Tibial nerve (tissue), 4 donors: ENCODE data around the gene ADSS1. TPM values are rescaled to one million over a fixed set of nuclear protein-coding genes. Genes with fewer than 3 reads are reported as not detected.
A peak's percentile ranks its signal among the peaks of the same experiment; 100 is the strongest.

Source experiments
- DNase-seq, 2 donors: peaks; one replicate each; pipeline ENCODE4 v3.0.0-alpha.2; 2019; ENCODE audit warnings: low spot score in 2 of 2
- H3K27ac ChIP-seq, 4 donors: fragments of 200-600 bp; sonication (generic) in 3 of 4; one replicate each; pipeline ENCODE4 v1.5.1; 2017 to 2019; ENCODE audit warnings: mild to moderate bottlenecking in 1 of 4
- H3K27me3 ChIP-seq, 2 donors: fragments of 200-600 bp; sonication (generic) in 1 of 2; one replicate each; pipeline versions ENCODE4 v1.5.1 to v1.6.0; 2017 to 2019
- H3K36me3 ChIP-seq, 3 donors: fragments of 200-600 bp; sonication (generic); one replicate each; pipeline ENCODE4 v1.5.1; 2018 to 2019
- H3K4me1 ChIP-seq, 4 donors: fragments of 200-600 bp; sonication (generic) in 3 of 4; one replicate each; pipeline ENCODE4 v1.5.1; 2017 to 2019
- H3K4me3 ChIP-seq, 4 donors: fragments of 200-600 bp; sonication (generic) in 3 of 4; one replicate each; pipeline ENCODE4 v1.5.1; 2017 to 2019; ENCODE audit warnings: mild to moderate bottlenecking in 1 of 4, moderate library complexity in 1 of 4
- H3K9me3 ChIP-seq, 4 donors: fragments of 200-600 bp; sonication (generic) in 3 of 4; one replicate each; pipeline ENCODE4 v1.5.1; 2017 to 2019
- CTCF ChIP-seq, 5 experiments: fragments of 200-600 bp in 3 of 5; fragments of 450-650 bp in 2 of 5; sonication (generic) in 3 of 5; IDR thresholded peaks; one replicate each; pipeline ENCODE4 v1.5.1; 2016 to 2019; ENCODE audit warnings: antibody characterized with exemption in 5 of 5, mild to moderate bottlenecking in 3 of 5, moderate library complexity in 2 of 5
- EP300 ChIP-seq, 2 donors: sonication (generic); formaldehyde crosslinking; IDR thresholded peaks; one replicate each; pipeline ENCODE4 v1.6.1; 2017; ENCODE audit warnings: antibody characterized with exemption in 2 of 2, mild to moderate bottlenecking in 1 of 2
- POLR2A ChIP-seq, 2 donors: fragments of 450-650 bp; IDR thresholded peaks; one replicate each; pipeline ENCODE4 v1.6.1; 2017; ENCODE audit warnings: antibody characterized with exemption in 2 of 2, mild to moderate bottlenecking in 2 of 2, moderate library complexity in 2 of 2
- WGBS, 2 donors: methylation state at CpG; one replicate each; pipeline ENCODE4 v1.1.5; 2018; 5-methylcytosine and 5-hydroxymethylcytosine counted together
- total RNA-seq, 4 donors: library from RNA; depleted of rRNA; stranded (reverse); fragments of >200 nt; gene quantifications; one replicate each; pipeline ENCODE4 v1.1.0, GENCODE V29; 2016

The ADSS1 gene
- total RNA-seq, 4 donors from 2014 or later: 4.8 to 11.4 (median 6.3) TPM

GRCh38 chr14:104677512-104678332 is 46.3 kb upstream of the ADSS1 start:
- TF ChIP-seq CTCF (IDR thresholded peaks at IDR 0.05) (peak in 1 of 5 experiments; percentile 6), POLR2A (IDR thresholded peaks at IDR 0.05) (peak; percentile 41 to 82), EP300 (IDR thresholded peaks at IDR 0.05) (peak; percentile 33 to 90)
- Histone ChIP-seq H3K27me3 (no peaks in the 10 kb centered on the region), H3K36me3 (no peaks in the 10 kb centered on the region), H3K4me1 (peaks cover 5 to 64% (median 56%) of the 10 kb centered on the region in 4 donors), H3K4me3 (peak overlapping the region; percentile 39 to 67 (median 59)), H3K27ac (peak overlapping the region; percentile 86 to 99 (median 90)), H3K9me3 (no peaks in the 10 kb centered on the region)
- 0 to 1% methylated on average over 32 to 42 of the region's 43 CpGs for WGBS, 2 donors
- peak; percentile 61 to 63 for DNase-seq

- DNase-seq: no peak
- TF ChIP-seq POLR2A (IDR thresholded peaks at IDR 0.05) (no peak), EP300 (IDR thresholded peaks at IDR 0.05) (no peak), CTCF (IDR thresholded peaks at IDR 0.05) (no peak)
- 5 to 11% methylated on average over 12 to 13 of the region's 13 CpGs for WGBS, 2 donors
- H3K27ac ChIP-seq: peak overlapping the region; percentile 86 to 99 (median 90)
- H3K4me1 ChIP-seq: peaks cover 5 to 70% (median 56%) of the 10 kb centered on the region in 4 donors
- H3K9me3 ChIP-seq: no peaks in the 10 kb centered on the region
- no peaks in the 10 kb centered on the region for H3K27me3 ChIP-seq
- no peaks in the 10 kb centered on the region for H3K36me3 ChIP-seq
- peak overlapping the region; percentile 39 to 67 (median 59) for H3K4me3 ChIP-seq
Measured at GRCh38 chr14:104678346-104678745, 45.7 kb upstream of the ADSS1 start.

GRCh38 chr14:104678901-104679705 is 44.9 kb upstream of the ADSS1 start:
- TF ChIP-seq EP300 (IDR thresholded peaks at IDR 0.05) (no peak), CTCF (IDR thresholded peaks at IDR 0.05) (no peak)
- H3K4me1 ChIP-seq: peaks cover 5 to 70% (median 56%) of the 10 kb centered on the region in 4 donors
- H3K27me3 ChIP-seq: no peaks in the 10 kb centered on the region
- no peaks in the 10 kb centered on the region for H3K36me3 ChIP-seq
- peak overlapping the region; percentile 86 to 99 (median 90) for H3K27ac ChIP-seq
- no peaks in the 10 kb centered on the region for H3K9me3 ChIP-seq
- no peak for DNase-seq
- H3K4me3 ChIP-seq: no peak overlapping the region
- 59 to 61% methylated on average over 11 to 12 of the region's 18 CpGs for whole genome bisulfite sequencing, 2 donors

GRCh38 chr14:104680056-104680805 is 43.8 kb upstream of the ADSS1 start:
- DNase-seq: no peak
- WGBS, 2 donors: 55 to 56% methylated on average over 8 to 17 of the region's 21 CpGs
- no peaks in the 10 kb centered on the region for H3K27me3 ChIP-seq
- no peak for TF ChIP-seq POLR2A (IDR thresholded peaks at IDR 0.05)
- TF ChIP-seq EP300 (IDR thresholded peaks at IDR 0.05): no peak
- no peak for TF ChIP-seq CTCF (IDR thresholded peaks at IDR 0.05)
- no peak overlapping the region for H3K4me3 ChIP-seq
- H3K9me3 ChIP-seq: no peaks in the 10 kb centered on the region
- peak overlapping the region; percentile 86 to 99 (median 90) for H3K27ac ChIP-seq
- no peaks in the 10 kb centered on the region for H3K36me3 ChIP-seq
- H3K4me1 ChIP-seq: peaks cover 5 to 70% (median 57%) of the 10 kb centered on the region in 4 donors
